Neural crest cell (in vitro differentiated cells): Measurements from ENCODE around the gene DHRS1. TPM values are rescaled to one million over a fixed set of nuclear protein-coding genes. Genes with fewer than 3 reads are reported as not detected.

Source experiments
- DNase-seq: peaks from one replicate; pipeline ENCODE4 v3.0.0; 2021; ENCODE audit warnings: low read depth, mixed read lengths, low spot score
- H3K27ac Mint-ChIP-seq: one replicate; pipeline ENCODE4 v1.8.0; 2021; ENCODE audit warnings: mild to moderate bottlenecking, mixed read lengths; ENCODE audit not compliant: unreplicated experiment
- H3K27me3 Mint-ChIP-seq: 2 replicates; pipeline ENCODE4 v1.8.0; 2021; ENCODE audit warnings: low read depth, mild to moderate bottlenecking, mixed read lengths
- H3K36me3 Mint-ChIP-seq: 2 replicates; pipeline ENCODE4 v1.8.0; 2021; ENCODE audit warnings: low read depth, mild to moderate bottlenecking, mixed read lengths
- H3K4me1 Mint-ChIP-seq: 2 replicates; pipeline ENCODE4 v1.8.0; 2021; ENCODE audit warnings: mixed read lengths
- H3K4me3 Mint-ChIP-seq: one replicate; pipeline ENCODE4 v1.8.0; 2021; ENCODE audit warnings: mild to moderate bottlenecking, mixed read lengths
- H3K9me3 Mint-ChIP-seq: 2 replicates; pipeline ENCODE4 v1.8.0; 2021; ENCODE audit warnings: mixed read lengths
- CTCF ChIP-seq: fragments of 200-600 bp; sonication (generic); conservative IDR thresholded peaks from 2 replicates; pipeline ENCODE4 v1.5.0; 2021; ENCODE audit warnings: antibody characterized with exemption, mild to moderate bottlenecking
- total RNA-seq: library from RNA; stranded (reverse); gene quantifications from 2 replicates; pipeline ENCODE4 v1.2.1, GENCODE V29; 2021

Gene DHRS1
- total RNA-seq, 1 donor from 2014 or later, result 17.2 TPM

GRCh38 chr14:24340606-24341005, 41.0 kb upstream of the DHRS1 start:
- Mint-ChIP-seq H3K4me1 (no peaks in the 10 kb centered on the region), H3K4me3 (no peak overlapping the region), H3K27me3 (peaks cover 96% of the 10 kb centered on the region), H3K27ac (no peak overlapping the region), H3K9me3 (no peaks in the 10 kb centered on the region), H3K36me3 (no peaks in the 10 kb centered on the region)
- no peak for DNase-seq
- no peak for TF ChIP-seq CTCF

GRCh38 chr14:24339284-24340151, 39.9 kb upstream of the DHRS1 start, which contains the start of gene RIPK3:
Gene RIPK3, minus strand, starts transcription at chr14:24339991. Its CDS starts 165 bp downstream, at chr14:24339826.
- TF ChIP-seq CTCF, result no peak
- no peaks in the 10 kb centered on the region for H3K36me3 Mint-ChIP-seq
- H3K4me3 Mint-ChIP-seq, result no peak within 1 kb of the TSS
- H3K9me3 Mint-ChIP-seq, result no peaks in the 10 kb centered on the region
- H3K27me3 Mint-ChIP-seq, result peaks cover 96% of the 10 kb centered on the region
- no peak within 1 kb of the TSS for H3K27ac Mint-ChIP-seq
- DNase-seq, result no peak
- peaks cover 5% of the 10 kb centered on the region for H3K4me1 Mint-ChIP-seq

- peaks cover 97% of the 10 kb centered on the region for H3K27me3 Mint-ChIP-seq
- H3K4me1 Mint-ChIP-seq, result peaks cover 5% of the 10 kb centered on the region
- TF ChIP-seq CTCF, result no peak
- no peaks in the 10 kb centered on the region for H3K9me3 Mint-ChIP-seq
- no peaks in the 10 kb centered on the region for H3K36me3 Mint-ChIP-seq
- H3K27ac Mint-ChIP-seq, result no peak overlapping the region
- no peak for DNase-seq
- no peak overlapping the region for H3K4me3 Mint-ChIP-seq
Measured at GRCh38 chr14:24338843-24339242, 39.3 kb upstream of the DHRS1 start.

GRCh38 chr14:24337824-24338175, 38.2 kb upstream of the DHRS1 start:
- DNase-seq, result no peak
- Mint-ChIP-seq H3K4me3 (no peak overlapping the region), H3K27ac (no peak overlapping the region), H3K4me1 (peaks cover 5% of the 10 kb centered on the region), H3K27me3 (peaks cover 98% of the 10 kb centered on the region), H3K9me3 (no peaks in the 10 kb centered on the region), H3K36me3 (no peaks in the 10 kb centered on the region)
- TF ChIP-seq CTCF, result no peak

- Mint-ChIP-seq H3K27ac (no peak overlapping the region), H3K9me3 (no peaks in the 10 kb centered on the region), H3K27me3 (peaks cover 99% of the 10 kb centered on the region), H3K36me3 (no peaks in the 10 kb centered on the region), H3K4me1 (peaks cover 7% of the 10 kb centered on the region), H3K4me3 (no peak overlapping the region)
- no peak for DNase-seq
- TF ChIP-seq CTCF, result no peak
Measured at GRCh38 chr14:24337144-24337823, 37.7 kb upstream of the DHRS1 start.
